Esophagus muscularis mucosa (tissue), 4 donors: ENCODE results near the gene C1orf105. TPM values are rescaled to one million over a fixed set of nuclear protein-coding genes. Genes with fewer than 3 reads are reported as not detected.

ENCODE experiments used
- DNase-seq: peaks from one replicate; pipeline ENCODE4 v3.0.0-alpha.2; 2017; ENCODE audit errors: extremely low spot score
- H3K27ac ChIP-seq, 4 donors: fragments of 200-600 bp; sonication (generic); replicated peaks in 1 of 4; 1 replicate in 3 of 4; 2 replicates in 1 of 4; pipeline ENCODE4 v1.5.1; 2016 to 2019; ENCODE audit warnings: mild to moderate bottlenecking in 1 of 4
- H3K27me3 ChIP-seq, 4 donors: fragments of 200-600 bp; sonication (generic); one replicate each; pipeline versions ENCODE4 v1.5.1 to v1.6.0; 2016 to 2019
- H3K36me3 ChIP-seq, 4 donors: fragments of 200-600 bp; sonication (generic); one replicate each; pipeline ENCODE4 v1.5.1; 2016 to 2019
- H3K4me1 ChIP-seq, 4 donors: fragments of 200-600 bp; sonication (generic); one replicate each; pipeline ENCODE4 v1.5.1; 2016 to 2019
- H3K4me3 ChIP-seq, 4 donors: fragments of 200-600 bp; sonication (generic); 1 replicate in 2 of 4; 2 replicates in 2 of 4; pipeline ENCODE4 v1.5.1; 2016 to 2019; ENCODE audit warnings: mild to moderate bottlenecking in 4 of 4, moderate library complexity in 1 of 4
- H3K9me3 ChIP-seq, 4 donors: fragments of 200-600 bp; sonication (generic); 1 replicate in 3 of 4; 2 replicates in 1 of 4; pipeline ENCODE4 v1.5.1; 2016 to 2019
- EP300 ChIP-seq: sonication (generic); formaldehyde crosslinking; IDR thresholded peaks from one replicate; pipeline ENCODE4 v1.6.1; 2017; ENCODE audit warnings: antibody characterized with exemption
- POLR2A ChIP-seq: fragments of 450-650 bp; IDR thresholded peaks from one replicate; pipeline ENCODE4 v1.6.1; 2017; ENCODE audit warnings: antibody characterized with exemption, moderate library complexity, mild to moderate bottlenecking, low read depth
- POLR2AphosphoS5 ChIP-seq, 2 donors: sonication (generic); formaldehyde crosslinking; IDR thresholded peaks; one replicate each; pipeline ENCODE4 v1.6.1; 2017; ENCODE audit warnings: antibody characterized with exemption in 2 of 2
- WGBS: methylation state at CpG from one replicate; pipeline ENCODE4 v1.1.5; 2018; 5-methylcytosine and 5-hydroxymethylcytosine counted together
- intact Hi-C: fragments of 100-400 bp; cut with DNase I; formaldehyde crosslinking; loops from one replicate; pipeline ENCODE4 v1.15.1; 2023
- total RNA-seq, 4 donors: library from RNA; depleted of rRNA; stranded (reverse); fragments of >200 nt; gene quantifications; one replicate each; pipeline versions ENCODE4 v1.1.0 to v1.2.1, GENCODE V29; 2016
- TF ChIP-seq, protein P1 (sequence below), 3 experiments: fragments of 200-600 bp in 2 of 3; fragments of 450-650 bp in 1 of 3; sonication (generic) in 2 of 3; IDR thresholded peaks; one replicate each; pipeline ENCODE4 v1.5.1; 2017 to 2019; ENCODE audit warnings: antibody characterized with exemption in 3 of 3, mild to moderate bottlenecking in 2 of 3, moderate library complexity in 1 of 3

The C1orf105 gene
- total RNA-seq, 4 donors from 2014 or later = not detected

DNA sequence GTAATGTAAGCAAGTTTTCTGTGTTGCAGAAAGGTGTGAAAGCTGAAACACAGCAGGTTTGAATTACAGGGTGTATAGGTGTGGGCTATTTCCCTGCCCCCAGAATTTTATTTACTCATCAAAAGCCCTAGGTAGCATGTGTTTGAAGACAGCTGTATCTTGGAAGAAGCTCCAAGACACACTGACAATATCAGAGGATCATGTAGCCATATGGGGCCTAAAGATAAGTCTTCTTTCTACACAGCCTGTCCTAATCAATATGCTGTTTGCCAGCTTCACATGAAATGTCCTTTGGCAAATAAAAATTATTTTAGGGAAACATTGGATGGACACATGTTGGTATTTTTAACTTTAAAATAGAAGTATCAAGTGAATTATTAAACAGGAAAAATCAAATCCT, 95.0 kb downstream of the C1orf105 start:
- no peak for DNase-seq
- Histone ChIP-seq H3K27me3 (no peaks in the 10 kb centered on the region), H3K27ac (no peak overlapping the region), H3K36me3 (no peaks in the 10 kb centered on the region), H3K4me1 (no peaks in the 10 kb centered on the region), H3K4me3 (no peak overlapping the region), H3K9me3 (no peaks in the 10 kb centered on the region)
- no peak for TF ChIP-seq EP300
- TF ChIP-seq POLR2AphosphoS5 (IDR thresholded peaks at IDR 0.05) = no peak
- no peak for TF ChIP-seq POLR2A
- TF ChIP-seq, protein P1, sequence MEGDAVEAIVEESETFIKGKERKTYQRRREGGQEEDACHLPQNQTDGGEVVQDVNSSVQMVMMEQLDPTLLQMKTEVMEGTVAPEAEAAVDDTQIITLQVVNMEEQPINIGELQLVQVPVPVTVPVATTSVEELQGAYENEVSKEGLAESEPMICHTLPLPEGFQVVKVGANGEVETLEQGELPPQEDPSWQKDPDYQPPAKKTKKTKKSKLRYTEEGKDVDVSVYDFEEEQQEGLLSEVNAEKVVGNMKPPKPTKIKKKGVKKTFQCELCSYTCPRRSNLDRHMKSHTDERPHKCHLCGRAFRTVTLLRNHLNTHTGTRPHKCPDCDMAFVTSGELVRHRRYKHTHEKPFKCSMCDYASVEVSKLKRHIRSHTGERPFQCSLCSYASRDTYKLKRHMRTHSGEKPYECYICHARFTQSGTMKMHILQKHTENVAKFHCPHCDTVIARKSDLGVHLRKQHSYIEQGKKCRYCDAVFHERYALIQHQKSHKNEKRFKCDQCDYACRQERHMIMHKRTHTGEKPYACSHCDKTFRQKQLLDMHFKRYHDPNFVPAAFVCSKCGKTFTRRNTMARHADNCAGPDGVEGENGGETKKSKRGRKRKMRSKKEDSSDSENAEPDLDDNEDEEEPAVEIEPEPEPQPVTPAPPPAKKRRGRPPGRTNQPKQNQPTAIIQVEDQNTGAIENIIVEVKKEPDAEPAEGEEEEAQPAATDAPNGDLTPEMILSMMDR (IDR thresholded peaks at IDR 0.05) = no peak
- intact Hi-C loops = no loop called here

DNA sequence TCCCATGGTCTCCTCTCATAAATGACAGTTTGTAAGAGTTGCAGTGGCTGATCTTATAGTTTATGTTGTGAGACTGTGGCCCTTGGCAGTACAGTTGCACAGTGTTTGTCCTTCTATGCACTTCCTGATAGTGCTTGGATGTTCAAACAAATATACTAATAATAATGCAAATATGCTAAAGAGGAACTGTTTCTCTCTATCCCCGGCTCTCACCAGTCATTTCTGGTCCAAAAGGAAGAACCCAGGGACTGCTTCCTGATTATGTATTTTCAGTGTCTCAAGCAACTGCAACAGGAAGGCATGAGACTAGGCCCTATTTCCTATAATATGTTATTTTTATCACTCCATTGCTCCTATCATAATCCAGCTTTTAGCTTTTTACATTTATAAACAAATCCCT, 95.4 kb downstream of the C1orf105 start:
- H3K27me3 ChIP-seq = no peaks in the 10 kb centered on the region
- TF ChIP-seq EP300 (no peak), POLR2A (no peak), POLR2AphosphoS5 (IDR thresholded peaks at IDR 0.05) (no peak)
- TF ChIP-seq, protein P1 (IDR thresholded peaks at IDR 0.05) = no peak
- H3K9me3 ChIP-seq = no peaks in the 10 kb centered on the region
- H3K4me3 ChIP-seq = no peak overlapping the region
- no peaks in the 10 kb centered on the region for H3K4me1 ChIP-seq
- DNase-seq = no peak
- intact Hi-C loops = no loop called here
- no peak overlapping the region for H3K27ac ChIP-seq
- no peaks in the 10 kb centered on the region for H3K36me3 ChIP-seq
- 81% methylated on average over 1 of the region's 1 CpG for WGBS

GRCh38 chr1:172517081-172517480, 96.6 kb downstream of the C1orf105 start:
- intact Hi-C loops = no loop called here
- no peak for DNase-seq
- Histone ChIP-seq H3K27me3 (no peaks in the 10 kb centered on the region), H3K27ac (no peak overlapping the region), H3K36me3 (no peaks in the 10 kb centered on the region), H3K4me1 (no peaks in the 10 kb centered on the region), H3K4me3 (no peak overlapping the region), H3K9me3 (no peaks in the 10 kb centered on the region)
- TF ChIP-seq POLR2A (no peak), POLR2AphosphoS5 (IDR thresholded peaks at IDR 0.05) (no peak), EP300 (no peak)
- TF ChIP-seq, protein P1 (IDR thresholded peaks at IDR 0.05) = no peak
- WGBS = 79% methylated on average over 1 of the region's 1 CpG

- WGBS = 85% methylated on average over 4 of the region's 4 CpGs
- Histone ChIP-seq H3K4me3 (no peak overlapping the region), H3K27me3 (no peaks in the 10 kb centered on the region), H3K4me1 (no peaks in the 10 kb centered on the region), H3K9me3 (no peaks in the 10 kb centered on the region), H3K27ac (no peak overlapping the region), H3K36me3 (no peaks in the 10 kb centered on the region)
- intact Hi-C loops = no loop called here
- TF ChIP-seq POLR2A = no peak
- no peak for TF ChIP-seq EP300
- no peak for TF ChIP-seq POLR2AphosphoS5 (IDR thresholded peaks at IDR 0.05)
- TF ChIP-seq, protein P1 (IDR thresholded peaks at IDR 0.05) = no peak
- DNase-seq = no peak
These were observed 97.1 kb downstream of the C1orf105 start for GRCh38 chr1:172517545-172517944.

Other genes starting within 250 kb of the C1orf105 start
- 10 to 100 TPM; 18.9 to 25.7 (median 20.9) TPM for gene PIGC, start 23.4 kb downstream of the C1orf105 start, total RNA-seq
- gene SUCO, start 112.5 kb downstream of the C1orf105 start, total RNA-seq = 10 to 100 TPM; 21.1 to 31.6 (median 22.3) TPM
- under 1 TPM in 1 of 4 donors, not detected in 3; 0.33 TPM for gene FASLG, start 238.4 kb downstream of the C1orf105 start, total RNA-seq